H9 (cell line): ENCODE results near the gene IGSF9B. TPM values are rescaled to one million over a fixed set of nuclear protein-coding genes. Genes with fewer than 3 reads are reported as not detected.

Experiments used
- DNase-seq: peaks from one replicate; pipeline ENCODE4 v3.0.0-alpha.2; 2017
- H2AFZ ChIP-seq: one replicate; pipeline ENCODE4 v1.6.1; 2013; ENCODE audit warnings: mild to moderate bottlenecking, low read length, control low read depth, moderate library complexity
- H2AK5ac ChIP-seq: 2 replicates; pipeline ENCODE4 v1.6.1; 2013; ENCODE audit warnings: low read length, control low read depth, mixed read lengths; ENCODE audit not compliant: insufficient read length
- H2BK120ac ChIP-seq: one replicate; pipeline ENCODE4 v1.6.1; 2013; ENCODE audit warnings: low read depth, mild to moderate bottlenecking, low read length, control low read depth, inconsistent platforms; ENCODE audit not compliant: poor library complexity, severe bottlenecking
- H2BK12ac ChIP-seq: 2 replicates; pipeline ENCODE4 v1.6.1; 2013; ENCODE audit warnings: low read length, control low read depth, mixed read lengths, low read depth; ENCODE audit not compliant: insufficient read length
- H2BK15ac ChIP-seq: 2 replicates; pipeline ENCODE4 v1.6.1; 2013; ENCODE audit warnings: low read depth, low read length, control low read depth
- H2BK20ac ChIP-seq: one replicate; pipeline ENCODE4 v1.6.1; 2013; ENCODE audit warnings: low read depth, mild to moderate bottlenecking, low read length, control low read depth, inconsistent platforms; ENCODE audit not compliant: poor library complexity, severe bottlenecking
- H2BK5ac ChIP-seq: 2 replicates; pipeline ENCODE4 v1.6.1; 2013; ENCODE audit warnings: low read length, control low read depth, mixed read lengths; ENCODE audit not compliant: insufficient read length
- H3K14ac ChIP-seq: 2 replicates; pipeline ENCODE4 v1.6.1; 2013; ENCODE audit warnings: low read length, control low read depth; ENCODE audit not compliant: insufficient read depth
- H3K18ac ChIP-seq: 2 replicates; pipeline ENCODE4 v1.6.1; 2013; ENCODE audit warnings: low read depth, mild to moderate bottlenecking, mixed read lengths, low read length, control low read depth; ENCODE audit not compliant: insufficient read length
- H3K23ac ChIP-seq: 2 replicates; pipeline ENCODE4 v1.6.1; 2013; ENCODE audit warnings: low read length, control low read depth, mixed read lengths, low read depth; ENCODE audit not compliant: insufficient read length
- H3K23me2 ChIP-seq: 2 replicates; pipeline ENCODE4 v1.6.1; 2013; ENCODE audit warnings: low read depth, mild to moderate bottlenecking, mixed read lengths, low read length, control low read depth; ENCODE audit not compliant: insufficient read length, poor library complexity, severe bottlenecking
- H3K27ac ChIP-seq: 2 replicates; pipeline ENCODE4 v1.5.1; 2013; ENCODE audit warnings: low read length, control low read depth, mixed read lengths, low read depth; ENCODE audit not compliant: insufficient read length
- H3K27me3 ChIP-seq: 2 replicates; pipeline ENCODE4 v1.6.1; 2013; ENCODE audit warnings: low read length, control low read depth, inconsistent platforms; ENCODE audit not compliant: insufficient read depth
- H3K4ac ChIP-seq: 2 replicates; pipeline ENCODE4 v1.6.1; 2013; ENCODE audit warnings: low read depth, mild to moderate bottlenecking, control low read depth, inconsistent platforms, low read length, moderate library complexity
- H3K4me1 ChIP-seq: 2 replicates; pipeline ENCODE4 v1.6.1; 2013; ENCODE audit warnings: low read length, control low read depth, inconsistent platforms; ENCODE audit not compliant: insufficient read depth
- H3K4me2 ChIP-seq: 2 replicates; pipeline ENCODE4 v1.6.1; 2013; ENCODE audit warnings: low read length, control low read depth, mixed read lengths; ENCODE audit not compliant: insufficient read length, insufficient read depth
- H3K56ac ChIP-seq: 2 replicates; pipeline ENCODE4 v1.6.1; 2013; ENCODE audit warnings: low read depth, mild to moderate bottlenecking, mixed read lengths, low read length, control low read depth; ENCODE audit not compliant: insufficient read length
- H3K79me1 ChIP-seq: 2 replicates; pipeline ENCODE4 v1.6.1; 2013; ENCODE audit warnings: low read depth, mild to moderate bottlenecking, moderate library complexity, low read length, control low read depth, inconsistent platforms; ENCODE audit not compliant: insufficient read depth, poor library complexity, severe bottlenecking
- H3K79me2 ChIP-seq: 2 replicates; pipeline ENCODE4 v1.6.1; 2013; ENCODE audit warnings: low read length, control low read depth, inconsistent platforms; ENCODE audit not compliant: insufficient read depth
- H3K9ac ChIP-seq: 2 replicates; pipeline ENCODE4 v1.6.1; 2013; ENCODE audit warnings: low read length, control low read depth, mixed read lengths; ENCODE audit not compliant: insufficient read length; ENCODE audit errors: extremely low read depth
- H3K9me3 ChIP-seq: one replicate; pipeline ENCODE4 v1.6.1; 2013; ENCODE audit warnings: low read depth, low read length, inconsistent platforms; ENCODE audit not compliant: control insufficient read depth
- H3T11ph ChIP-seq: one replicate; pipeline ENCODE4 v1.6.1; 2013; ENCODE audit warnings: mild to moderate bottlenecking, low read length, control low read depth, inconsistent platforms
- H4K20me1 ChIP-seq: one replicate; pipeline ENCODE4 v1.6.1; 2013; ENCODE audit not compliant: control insufficient read depth, insufficient read length, insufficient read depth
- H4K5ac ChIP-seq: 2 replicates; pipeline ENCODE4 v1.6.1; 2013; ENCODE audit warnings: low read depth, mild to moderate bottlenecking, mixed read lengths, low read length, control low read depth; ENCODE audit not compliant: insufficient read length
- H4K8ac ChIP-seq: replicated peaks from 2 replicates; pipeline ENCODE4 v1.6.1; 2013; ENCODE audit warnings: low read length, control low read depth, mixed read lengths, low read depth; ENCODE audit not compliant: insufficient read length
- H4K91ac ChIP-seq: 2 replicates; pipeline ENCODE4 v1.6.1; 2013; ENCODE audit warnings: low read depth, mild to moderate bottlenecking, moderate library complexity, mixed read lengths, low read length, control low read depth; ENCODE audit not compliant: insufficient read length
- H3K27ac Mint-ChIP-seq, 3 experiments: 2 replicates in 2 of 3; 3 replicates in 1 of 3; pipeline ENCODE4 v1.8.0; 2020 to 2021; ENCODE audit warnings: mixed read lengths in 3 of 3, mild to moderate bottlenecking in 1 of 3, moderate library complexity in 1 of 3
- H3K27me3 Mint-ChIP-seq: 2 replicates; pipeline ENCODE4 v1.8.0; 2021; ENCODE audit warnings: low read depth, mild to moderate bottlenecking, moderate library complexity, mixed read lengths
- H3K36me3 Mint-ChIP-seq, 3 experiments: 2 replicates in 2 of 3; 3 replicates in 1 of 3; pipeline ENCODE4 v1.8.0; 2020 to 2021; ENCODE audit warnings: low read depth in 3 of 3, mixed read lengths in 3 of 3; ENCODE audit not compliant: insufficient read depth in 1 of 3
- H3K4me1 Mint-ChIP-seq, 2 experiments: 2 replicates each; pipeline ENCODE4 v1.8.0; 2020; ENCODE audit warnings: mixed read lengths in 2 of 2
- H3K4me3 Mint-ChIP-seq, 2 experiments: 2 replicates in 1 of 2; 3 replicates in 1 of 2; pipeline ENCODE4 v1.8.0; 2020 to 2021; ENCODE audit warnings: mild to moderate bottlenecking in 2 of 2, mixed read lengths in 2 of 2, moderate library complexity in 1 of 2
- H3K9me3 Mint-ChIP-seq, 2 experiments: 2 replicates in 1 of 2; 3 replicates in 1 of 2; pipeline ENCODE4 v1.8.0; 2020; ENCODE audit warnings: mild to moderate bottlenecking in 2 of 2, mixed read lengths in 2 of 2, moderate library complexity in 1 of 2
- CTCF ChIP-seq: fragments of 200-600 bp; sonication (generic); conservative IDR thresholded peaks from 3 replicates; pipeline ENCODE4 v1.8.0; 2021; ENCODE audit warnings: antibody characterized with exemption, mild to moderate bottlenecking
- WGBS: extraction: QIAGEN DNeasy Blood & Tissue Kit; methylation state at CpG from one replicate; pipeline ENCODE4 v1.1.7; 2013; ENCODE audit warnings: missing lambda C conversion rate, low lambda C conversion rate, mixed read lengths; ENCODE audit not compliant: insufficient read length; ENCODE audit errors: extremely low coverage; 5-methylcytosine and 5-hydroxymethylcytosine counted together
- total RNA-seq: library from RNA; stranded (reverse); gene quantifications from 2 replicates; pipeline ENCODE4 v1.2.1, GENCODE V29; 2021

The IGSF9B gene
- total RNA-seq, 1 experiment from 2014 or later: 25.7 TPM

- Histone ChIP-seq H3K79me2 (no peaks in the 10 kb centered on the region), H4K91ac (no peak overlapping the region), H3K56ac (no peak overlapping the region), H3K27ac (no peak overlapping the region), H4K5ac (no peak overlapping the region), H2BK5ac (no peak overlapping the region), H2BK12ac (no peak overlapping the region), H3K9ac (no peak overlapping the region), H2AK5ac (no peak overlapping the region), H2BK120ac (no peak overlapping the region), H3K18ac (no peak overlapping the region), H3K4ac (no peak overlapping the region), H2AFZ (no peak overlapping the region), H3K23me2 (no peaks in the 10 kb centered on the region), H4K20me1 (no peaks in the 10 kb centered on the region), H3K23ac (no peak overlapping the region), H3K14ac (no peak overlapping the region), H3K27me3 (no peaks in the 10 kb centered on the region), H3K4me1 (no peaks in the 10 kb centered on the region), H2BK20ac (no peak overlapping the region), H3K79me1 (no peaks in the 10 kb centered on the region), H4K8ac (no peak overlapping the region), H3K4me2 (no peak overlapping the region), H2BK15ac (no peak overlapping the region), H3K9me3 (no peaks in the 10 kb centered on the region), H3T11ph (no peak overlapping the region)
- H3K4me3 Mint-ChIP-seq: no peak overlapping the region
- no peaks in the 10 kb centered on the region for H3K9me3 Mint-ChIP-seq
- no peak for DNase-seq
- H3K4me1 Mint-ChIP-seq: peaks cover 2% of the 10 kb centered on the region in 2 experiments; a peak in 1 of 4 replicates
- TF ChIP-seq CTCF: no peak
- no CpG with 5 or more reads among the region's 9 CpGs for WGBS
- peaks cover 33% of the 10 kb centered on the region for H3K27me3 Mint-ChIP-seq
- no peaks in the 10 kb centered on the region for H3K36me3 Mint-ChIP-seq
- no peak overlapping the region for H3K27ac Mint-ChIP-seq
These were observed 23.9 kb upstream of the IGSF9B start for GRCh38 chr11:133980665-133981064.
